ENCODE data around the gene WNK2.

- TF ChIP-seq CTCF (IDR thresholded peaks at IDR 0.05) = no peak
- no peak for TF ChIP-seq BCL3 (IDR thresholded peaks at IDR 0.05)
- no peak for TF ChIP-seq MAX (IDR thresholded peaks at IDR 0.05)
- TF ChIP-seq REST (IDR thresholded peaks at IDR 0.05) = no peak
- no peak for TF ChIP-seq BHLHE40 (IDR thresholded peaks at IDR 0.05; ENCODE audit: low read depth, low read length)
- TF ChIP-seq CEBPB (IDR thresholded peaks at IDR 0.05) = no peak
Observed at GRCh38 chr9:93261281-93261680, 77.3 kb downstream of the WNK2 start.
